Uterus (tissue), 2 donors: ENCODE measurements around the gene OR52E1.

ENCODE experiments used
- CTCF ChIP-seq, 4 experiments: fragments of 200-600 bp in 2 of 4; fragments of 450-650 bp in 2 of 4; sonication (generic) in 2 of 4; IDR thresholded peaks; one replicate each; pipeline ENCODE4 v1.5.1; 2016 to 2019; ENCODE audit warnings: antibody characterized with exemption in 4 of 4, mild to moderate bottlenecking in 2 of 4, moderate library complexity in 1 of 4
- POLR2A ChIP-seq, 2 donors: fragments of 450-650 bp; IDR thresholded peaks; one replicate each; pipeline ENCODE4 v1.6.1; 2016; ENCODE audit warnings: antibody characterized with exemption in 2 of 2, mild to moderate bottlenecking in 1 of 2, moderate library complexity in 1 of 2

GRCh38 chr11:5040876-5041275 lies 28.5 kb upstream of the OR52E1 start:
- no peak for TF ChIP-seq CTCF (IDR thresholded peaks at IDR 0.05)
- no peak for TF ChIP-seq POLR2A (IDR thresholded peaks at IDR 0.05)
